Measurements from ENCODE around the gene SLC25A42. TPM values are rescaled to one million over a fixed set of nuclear protein-coding genes. Genes with fewer than 3 reads are reported as not detected.

The SLC25A42 gene
- polyA plus RNA-seq, 1 experiment = 5.8 TPM

DNA sequence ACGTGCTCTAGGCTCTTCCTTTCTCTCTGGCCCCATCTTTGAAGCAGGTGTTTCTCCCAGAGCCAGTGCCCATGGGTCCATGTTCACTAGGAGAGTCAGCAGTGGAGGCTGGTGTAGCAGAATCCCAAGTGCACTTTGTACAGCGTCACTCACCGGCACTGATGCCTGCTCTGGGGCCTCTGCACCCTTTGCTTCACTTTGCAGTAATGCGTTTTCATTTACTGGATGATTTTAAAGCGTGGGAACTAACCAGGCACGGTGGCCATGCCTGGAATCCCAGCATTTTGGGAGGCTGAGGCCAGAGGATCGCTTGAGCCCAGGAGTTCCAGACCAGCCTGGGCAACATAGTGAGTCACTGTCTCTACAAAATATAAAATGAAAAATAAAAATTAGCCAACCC, 30.7 kb downstream of the SLC25A42 start:
- no peaks in the 10 kb centered on the region; the same call in 1 of the 2 replicates for H3K36me3 ChIP-seq (ENCODE audit: control insufficient read depth, insufficient read depth, low read length)
- TF ChIP-seq, protein P1, sequence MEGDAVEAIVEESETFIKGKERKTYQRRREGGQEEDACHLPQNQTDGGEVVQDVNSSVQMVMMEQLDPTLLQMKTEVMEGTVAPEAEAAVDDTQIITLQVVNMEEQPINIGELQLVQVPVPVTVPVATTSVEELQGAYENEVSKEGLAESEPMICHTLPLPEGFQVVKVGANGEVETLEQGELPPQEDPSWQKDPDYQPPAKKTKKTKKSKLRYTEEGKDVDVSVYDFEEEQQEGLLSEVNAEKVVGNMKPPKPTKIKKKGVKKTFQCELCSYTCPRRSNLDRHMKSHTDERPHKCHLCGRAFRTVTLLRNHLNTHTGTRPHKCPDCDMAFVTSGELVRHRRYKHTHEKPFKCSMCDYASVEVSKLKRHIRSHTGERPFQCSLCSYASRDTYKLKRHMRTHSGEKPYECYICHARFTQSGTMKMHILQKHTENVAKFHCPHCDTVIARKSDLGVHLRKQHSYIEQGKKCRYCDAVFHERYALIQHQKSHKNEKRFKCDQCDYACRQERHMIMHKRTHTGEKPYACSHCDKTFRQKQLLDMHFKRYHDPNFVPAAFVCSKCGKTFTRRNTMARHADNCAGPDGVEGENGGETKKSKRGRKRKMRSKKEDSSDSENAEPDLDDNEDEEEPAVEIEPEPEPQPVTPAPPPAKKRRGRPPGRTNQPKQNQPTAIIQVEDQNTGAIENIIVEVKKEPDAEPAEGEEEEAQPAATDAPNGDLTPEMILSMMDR (IDR thresholded peaks at IDR 0.05; ENCODE audit: insufficient read depth, low read depth, low read length) = no peak
- DNase-seq (ENCODE audit: low read depth) = no peak
- H3K27me3 ChIP-seq (ENCODE audit: control insufficient read depth, insufficient read depth, low read length) = no peaks in the 10 kb centered on the region
- POLR2A ChIA-PET = interaction anchor here (0.7 kb wide), 1 partner anchor 23 kb away, joined by 7 read pairs; no protein-coding TSS in a partner anchor
- H3K4me3 ChIP-seq (ENCODE audit: low read depth, low read length) = no peak overlapping the region
- CTCF ChIA-PET = no interaction called here

DNA sequence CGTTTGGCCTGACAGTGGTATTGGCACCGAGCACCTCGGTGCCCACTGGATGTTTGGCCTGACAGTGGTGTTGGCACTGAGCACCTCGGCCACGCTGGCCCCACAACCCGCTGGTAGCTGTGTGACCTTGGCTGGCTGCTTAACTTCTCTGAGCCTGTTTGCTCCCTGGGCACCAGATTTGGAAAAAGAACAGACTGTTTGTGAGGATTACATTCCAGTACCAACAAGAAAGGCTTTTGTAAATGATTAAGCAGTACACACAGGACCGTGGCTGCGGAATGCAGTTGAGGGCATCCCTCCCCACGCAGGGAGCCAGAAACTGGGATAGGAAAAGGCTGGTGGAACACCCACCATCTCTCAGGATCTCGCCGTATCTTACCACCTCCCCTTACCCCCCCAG, 31.9 kb downstream of the SLC25A42 start:
- ChIA-PET CTCF (no interaction called here), POLR2A (no interaction called here)
- Histone ChIP-seq H3K4me3 (ENCODE audit: low read depth, low read length) (no peak overlapping the region), H3K27me3 (ENCODE audit: control insufficient read depth, insufficient read depth, low read length) (no peaks in the 10 kb centered on the region), H3K36me3 (ENCODE audit: control insufficient read depth, insufficient read depth, low read length) (no peaks in the 10 kb centered on the region; the same call in 1 of the 2 replicates)
- TF ChIP-seq, protein P1 (IDR thresholded peaks at IDR 0.05; ENCODE audit: insufficient read depth, low read depth, low read length) = no peak
- no peak for DNase-seq (ENCODE audit: low read depth)

DNA sequence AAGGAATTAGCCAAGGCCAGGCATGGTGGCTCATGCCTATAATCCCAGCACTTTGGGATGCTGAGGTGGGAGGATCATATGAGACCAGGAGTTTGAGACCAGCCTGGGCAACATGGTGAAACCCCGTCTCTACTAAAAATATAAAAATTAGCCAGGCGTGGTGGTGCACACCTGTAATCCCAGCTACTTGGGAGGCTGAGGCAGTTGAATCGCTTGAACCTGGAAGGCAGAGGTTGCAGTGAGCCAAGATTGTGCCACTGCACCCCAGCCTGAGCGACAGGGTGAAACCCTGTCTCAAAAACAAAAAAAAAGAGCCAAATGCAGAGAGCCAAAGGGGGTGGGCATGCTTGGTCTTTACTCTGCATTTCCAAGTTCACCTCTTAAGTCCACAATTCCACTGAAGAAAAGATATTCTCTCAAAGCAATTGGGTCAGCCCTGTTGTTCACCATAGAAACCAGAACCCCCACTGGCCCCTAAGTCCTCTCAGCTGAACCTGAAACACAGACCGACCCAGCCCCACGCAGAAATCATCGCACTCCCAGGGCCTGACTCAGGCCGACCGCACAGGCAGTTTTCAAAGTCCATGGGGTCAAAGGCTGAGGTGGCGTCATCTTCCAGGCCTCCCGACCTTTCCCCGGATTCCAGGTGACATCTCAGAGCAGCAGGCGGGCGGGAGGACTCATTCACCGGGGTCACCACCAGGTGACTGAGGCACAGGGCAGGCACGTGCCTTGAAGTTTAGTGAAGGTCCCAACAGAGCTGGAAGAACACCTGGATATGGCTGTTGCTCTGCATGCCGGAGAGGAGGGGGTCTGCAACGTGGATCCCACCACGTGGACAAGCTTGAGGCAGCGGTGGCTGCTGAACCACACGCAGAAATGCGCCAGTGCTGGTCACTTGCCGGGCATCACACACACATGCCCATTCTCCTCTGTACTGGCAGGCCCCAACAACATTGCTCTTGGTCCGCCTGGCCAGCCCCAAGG, 33.1 kb downstream of the SLC25A42 start:
- no peaks in the 10 kb centered on the region; the same call in 1 of the 2 replicates for H3K36me3 ChIP-seq (ENCODE audit: control insufficient read depth, insufficient read depth, low read length)
- no peak for DNase-seq (ENCODE audit: low read depth)
- CTCF ChIA-PET = no interaction called here
- H3K4me3 ChIP-seq (ENCODE audit: low read depth, low read length) = no peak overlapping the region
- TF ChIP-seq, protein P1 (IDR thresholded peaks at IDR 0.05; ENCODE audit: insufficient read depth, low read depth, low read length) = no peak
- POLR2A ChIA-PET = no interaction called here
- no peaks in the 10 kb centered on the region for H3K27me3 ChIP-seq (ENCODE audit: control insufficient read depth, insufficient read depth, low read length)

DNA sequence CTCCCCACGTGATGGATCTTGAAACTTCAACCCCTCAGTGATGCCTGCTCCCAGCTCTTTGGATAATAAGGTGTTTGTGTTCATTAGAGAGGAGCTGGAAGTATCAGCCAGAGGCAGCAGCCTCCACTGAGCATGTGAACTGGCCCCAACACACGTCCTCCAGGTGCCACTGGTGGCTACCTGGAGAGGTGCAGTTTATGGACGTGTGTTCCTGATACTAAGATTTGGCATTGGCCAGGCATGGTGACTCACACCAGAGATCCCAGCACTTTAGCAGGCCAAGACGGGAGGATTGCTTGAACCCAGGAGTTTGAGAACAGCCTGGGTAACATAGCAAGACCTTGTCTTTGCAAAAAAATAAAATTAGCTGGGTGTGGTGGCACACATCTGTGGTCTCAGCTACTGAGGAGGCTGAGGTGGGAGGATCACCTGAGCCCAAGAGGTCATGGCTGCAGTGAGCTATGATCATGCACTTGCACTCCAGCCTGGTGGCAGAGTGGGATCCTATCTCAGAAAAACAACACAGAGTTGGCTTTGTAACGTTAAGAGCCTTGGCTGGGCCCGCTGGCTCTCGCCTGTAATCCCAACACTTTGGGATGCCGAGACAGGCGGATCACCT, 34.4 kb downstream of the SLC25A42 start:
- CTCF ChIA-PET = no interaction called here
- POLR2A ChIA-PET = no interaction called here
- DNase-seq (ENCODE audit: low read depth) = no peak
- TF ChIP-seq, protein P1 (IDR thresholded peaks at IDR 0.05; ENCODE audit: insufficient read depth, low read depth, low read length) = no peak
- no peak overlapping the region for H3K4me3 ChIP-seq (ENCODE audit: low read depth, low read length)
- H3K36me3 ChIP-seq (ENCODE audit: control insufficient read depth, insufficient read depth, low read length) = no peaks in the 10 kb centered on the region; the same call in 1 of the 2 replicates
- H3K27me3 ChIP-seq (ENCODE audit: control insufficient read depth, insufficient read depth, low read length) = no peaks in the 10 kb centered on the region
